Neuronal stem cell (in vitro differentiated cells): ENCODE results near the gene COG8.

Experiments
- DNase-seq: peaks from one replicate; pipeline ENCODE4 v3.0.0-alpha.2; 2013; ENCODE audit warnings: low spot score
- H2AFZ ChIP-seq: one replicate; pipeline ENCODE4 v1.6.1; 2013; ENCODE audit warnings: mild to moderate bottlenecking, low read length, inconsistent platforms
- H2AK5ac ChIP-seq: 2 replicates; pipeline ENCODE4 v1.6.1; 2013; ENCODE audit warnings: low read depth, mild to moderate bottlenecking, inconsistent platforms, low read length, moderate library complexity, mixed read lengths
- H2BK120ac ChIP-seq: 2 replicates; pipeline ENCODE4 v1.6.1; 2013; ENCODE audit warnings: low read depth, mild to moderate bottlenecking, inconsistent platforms, low read length, moderate library complexity, mixed read lengths
- H2BK12ac ChIP-seq: one replicate; pipeline ENCODE4 v1.6.1; 2013; ENCODE audit warnings: low read length, inconsistent platforms
- H2BK15ac ChIP-seq: 2 replicates; pipeline ENCODE4 v1.6.1; 2013; ENCODE audit warnings: mild to moderate bottlenecking, low read length, inconsistent platforms, mixed read lengths
- H2BK5ac ChIP-seq: one replicate; pipeline ENCODE4 v1.6.1; 2013; ENCODE audit warnings: inconsistent platforms, mild to moderate bottlenecking, low read length, moderate library complexity
- H3K14ac ChIP-seq: one replicate; pipeline ENCODE4 v1.6.1; 2013; ENCODE audit warnings: low read length, inconsistent platforms
- H3K18ac ChIP-seq: 2 replicates; pipeline ENCODE4 v1.6.1; 2013; ENCODE audit warnings: low read length, inconsistent platforms
- H3K23ac ChIP-seq: 2 replicates; pipeline ENCODE4 v1.6.1; 2013; ENCODE audit warnings: low read depth, mild to moderate bottlenecking, mixed read lengths, low read length, inconsistent platforms; ENCODE audit not compliant: poor library complexity
- H3K27ac ChIP-seq: replicated peaks from 3 replicates; pipeline ENCODE4 v1.5.1; 2013; ENCODE audit warnings: low read length, inconsistent platforms
- H3K27me3 ChIP-seq, 3 experiments: 2 replicates each; pipeline ENCODE4 v1.6.1; 2013; ENCODE audit warnings: low read length in 3 of 3, mild to moderate bottlenecking in 2 of 3, inconsistent platforms in 1 of 3, low read depth in 1 of 3, mixed read lengths in 1 of 3, moderate library complexity in 1 of 3; ENCODE audit not compliant: control insufficient read depth in 3 of 3, insufficient read depth in 3 of 3
- H3K36me3 ChIP-seq, 2 donors: replicated peaks in 1 of 2; 2 replicates each; pipeline ENCODE4 v1.6.1; 2013; ENCODE audit warnings: low read length in 2 of 2; ENCODE audit not compliant: control insufficient read depth in 2 of 2, insufficient read depth in 2 of 2
- H3K4ac ChIP-seq: 2 replicates; pipeline ENCODE4 v1.6.1; 2013; ENCODE audit warnings: inconsistent platforms, mild to moderate bottlenecking, low read length, moderate library complexity
- H3K4me1 ChIP-seq, 2 donors: 1 replicate in 1 of 2; 2 replicates in 1 of 2; pipeline ENCODE4 v1.6.1; 2013; ENCODE audit warnings: low read length in 2 of 2, low read depth in 1 of 2; ENCODE audit not compliant: control insufficient read depth in 2 of 2, insufficient read depth in 1 of 2
- H3K4me2 ChIP-seq: one replicate; pipeline ENCODE4 v1.6.1; 2013; ENCODE audit warnings: mild to moderate bottlenecking, low read length, inconsistent platforms; ENCODE audit not compliant: insufficient read depth, poor library complexity, severe bottlenecking
- H3K4me3 ChIP-seq, 2 donors: 2 replicates each; pipeline ENCODE4 v1.5.1; 2013; ENCODE audit warnings: low read length in 2 of 2, mild to moderate bottlenecking in 2 of 2, inconsistent platforms in 1 of 2, moderate library complexity in 1 of 2
- H3K79me1 ChIP-seq: one replicate; pipeline ENCODE4 v1.6.1; 2013; ENCODE audit warnings: low read depth, mild to moderate bottlenecking, inconsistent platforms, low read length, moderate library complexity
- H3K9ac ChIP-seq: one replicate; pipeline ENCODE4 v1.6.1; 2013; ENCODE audit warnings: mild to moderate bottlenecking, low read depth, low read length, inconsistent platforms; ENCODE audit not compliant: poor library complexity
- H3K9me3 ChIP-seq, 2 donors: replicated peaks in 1 of 2; 2 replicates each; pipeline versions ENCODE3 to v1.6.1; 2013; ENCODE audit warnings: low read length in 2 of 2, mild to moderate bottlenecking in 2 of 2, inconsistent platforms in 1 of 2, low read depth in 1 of 2, mixed read lengths in 1 of 2, moderate library complexity in 1 of 2; ENCODE audit not compliant: control insufficient read depth in 2 of 2, insufficient read depth in 1 of 2
- H4K8ac ChIP-seq: one replicate; pipeline ENCODE4 v1.6.1; 2013; ENCODE audit warnings: low read depth, mild to moderate bottlenecking, inconsistent platforms, low read length, moderate library complexity
- H4K91ac ChIP-seq: one replicate; pipeline ENCODE4 v1.6.1; 2013; ENCODE audit warnings: low read length, low read depth, mild to moderate bottlenecking, inconsistent platforms; ENCODE audit not compliant: poor library complexity
- WGBS, 2 donors: extraction: QIAGEN DNeasy Blood & Tissue Kit; methylation state at CpG; one replicate each; pipeline ENCODE4 v1.1.7; 2013; ENCODE audit warnings: missing lambda C conversion rate in 2 of 2, mixed read lengths in 1 of 2; ENCODE audit not compliant: insufficient read length in 2 of 2, insufficient replicate concordance in 1 of 2; ENCODE audit errors: extremely low coverage in 2 of 2; 5-methylcytosine and 5-hydroxymethylcytosine counted together

Gene COG8

DNA sequence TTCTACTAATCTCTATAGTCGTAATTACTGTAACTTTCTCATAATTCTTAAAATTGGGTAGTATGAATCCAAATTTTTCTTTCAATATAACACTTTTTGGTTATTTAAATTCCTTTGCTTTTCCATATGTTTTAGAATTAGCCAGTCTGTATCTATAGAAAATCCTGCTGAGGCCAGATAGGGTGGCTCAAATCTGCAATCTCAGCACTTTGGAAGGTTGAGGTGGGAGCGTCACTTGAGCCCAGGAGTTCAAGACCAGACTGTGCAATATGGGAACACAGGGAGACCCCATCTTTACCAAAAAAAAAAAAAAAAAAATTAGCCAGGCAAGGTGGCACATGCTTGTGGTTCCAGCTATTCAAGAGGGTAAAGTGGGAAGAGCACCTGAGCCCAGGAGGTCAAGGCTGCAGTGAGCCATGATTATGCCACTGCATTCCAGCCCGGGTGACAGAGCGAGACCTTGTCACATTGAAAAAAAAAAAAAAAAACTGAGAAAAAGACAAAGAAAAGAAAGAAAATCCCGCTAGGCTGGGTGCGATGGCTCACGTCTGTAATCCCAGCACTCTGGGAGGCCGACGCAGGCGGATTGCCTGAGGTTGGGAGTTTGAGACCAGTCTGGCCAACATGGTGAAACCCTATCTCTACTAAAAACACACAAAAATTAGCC is 37.2 kb upstream of the COG8 start:
- peaks cover 15 to 91% of the 10 kb centered on the region in 2 donors for H3K36me3 ChIP-seq
- H3K79me1 ChIP-seq, result no peaks in the 10 kb centered on the region
- no peak overlapping the region for H2AFZ ChIP-seq
- H4K8ac ChIP-seq, result no peak overlapping the region
- no peaks in the 10 kb centered on the region for H3K9me3 ChIP-seq
- no peak overlapping the region for H3K4me3 ChIP-seq
- no peak overlapping the region for H4K91ac ChIP-seq
- no peak overlapping the region for H3K14ac ChIP-seq
- H3K18ac ChIP-seq, result no peak overlapping the region
- H3K9ac ChIP-seq, result no peak overlapping the region
- no peak overlapping the region for H3K27ac ChIP-seq
- DNase-seq, result no peak
- H2BK15ac ChIP-seq, result no peak overlapping the region
- no CpG with 5 or more reads among the region's 10 CpGs for WGBS, 2 donors
- no peak overlapping the region for H2AK5ac ChIP-seq
- no peak overlapping the region for H2BK120ac ChIP-seq
- H3K4me2 ChIP-seq, result no peak overlapping the region
- H3K27me3 ChIP-seq, result no peaks in the 10 kb centered on the region
- no peak overlapping the region for H3K4ac ChIP-seq
- no peak overlapping the region for H2BK5ac ChIP-seq
- H3K4me1 ChIP-seq, result no peaks in the 10 kb centered on the region
- H2BK12ac ChIP-seq, result no peak overlapping the region
- H3K23ac ChIP-seq, result no peak overlapping the region

GRCh38 chr16:69373019-69373418 is 33.7 kb upstream of the COG8 start:
- Histone ChIP-seq H2BK12ac (no peak overlapping the region), H3K27ac (no peak overlapping the region), H3K36me3 (peaks cover 24 to 92% of the 10 kb centered on the region in 2 donors), H3K4me1 (no peaks in the 10 kb centered on the region), H3K79me1 (no peaks in the 10 kb centered on the region), H2AFZ (no peak overlapping the region), H3K4me2 (no peak overlapping the region), H4K8ac (no peak overlapping the region), H2BK120ac (no peak overlapping the region), H2AK5ac (no peak overlapping the region), H3K27me3 (no peaks in the 10 kb centered on the region), H3K9ac (no peak overlapping the region), H3K9me3 (no peaks in the 10 kb centered on the region), H3K4ac (no peak overlapping the region), H3K14ac (no peak overlapping the region), H4K91ac (no peak overlapping the region), H3K4me3 (no peak overlapping the region), H2BK15ac (no peak overlapping the region), H3K18ac (no peak overlapping the region), H3K23ac (no peak overlapping the region), H2BK5ac (no peak overlapping the region)
- WGBS, 2 donors, result no CpG with 5 or more reads among the region's 1 CpG
- DNase-seq, result no peak

- Histone ChIP-seq H3K36me3 (peaks cover 37 to 96% of the 10 kb centered on the region in 2 donors), H3K4me2 (no peak overlapping the region), H2AK5ac (no peak overlapping the region), H3K79me1 (no peaks in the 10 kb centered on the region), H4K8ac (no peak overlapping the region), H3K9me3 (no peaks in the 10 kb centered on the region), H3K4ac (no peak overlapping the region), H2BK120ac (no peak overlapping the region), H3K4me1 (no peaks in the 10 kb centered on the region), H3K18ac (no peak overlapping the region), H3K23ac (no peak overlapping the region), H3K9ac (no peak overlapping the region), H3K4me3 (no peak overlapping the region), H2BK5ac (no peak overlapping the region), H3K27me3 (no peaks in the 10 kb centered on the region), H3K14ac (no peak overlapping the region), H2AFZ (no peak overlapping the region), H2BK12ac (no peak overlapping the region), H2BK15ac (no peak overlapping the region), H4K91ac (no peak overlapping the region), H3K27ac (no peak overlapping the region)
- no peak for DNase-seq
- no CpG with 5 or more reads among the region's 2 CpGs for WGBS, 2 donors
Observed at GRCh38 chr16:69371564-69371963, 32.2 kb upstream of the COG8 start.

GRCh38 chr16:69368866-69369265 is 29.5 kb upstream of the COG8 start:
- no peak overlapping the region for H4K8ac ChIP-seq
- H2BK5ac ChIP-seq, result no peak overlapping the region
- WGBS, 2 donors, result no CpG with 5 or more reads among the region's 4 CpGs
- H2AFZ ChIP-seq, result no peak overlapping the region
- no peak for DNase-seq
- no peak overlapping the region for H2AK5ac ChIP-seq
- H3K79me1 ChIP-seq, result no peaks in the 10 kb centered on the region
- no peak overlapping the region for H3K27ac ChIP-seq
- H3K36me3 ChIP-seq, result peaks cover 47 to 97% of the 10 kb centered on the region in 2 donors
- H2BK15ac ChIP-seq, result no peak overlapping the region
- H3K4me2 ChIP-seq, result no peak overlapping the region
- H2BK12ac ChIP-seq, result no peak overlapping the region
- no peak overlapping the region for H3K9ac ChIP-seq
- H3K27me3 ChIP-seq, result no peaks in the 10 kb centered on the region
- H3K9me3 ChIP-seq, result no peaks in the 10 kb centered on the region
- no peak overlapping the region for H3K4me3 ChIP-seq
- no peak overlapping the region for H2BK120ac ChIP-seq
- no peak overlapping the region for H3K4ac ChIP-seq
- H3K14ac ChIP-seq, result no peak overlapping the region
- H3K18ac ChIP-seq, result no peak overlapping the region
- H3K4me1 ChIP-seq, result no peaks in the 10 kb centered on the region
- no peak overlapping the region for H4K91ac ChIP-seq
- no peak overlapping the region for H3K23ac ChIP-seq
